Peyer's patch (tissue), 4 donors: Measurements from ENCODE around the gene KLKB1.

Source experiments
- CTCF ChIP-seq, 6 experiments: fragments of 450-650 bp in 4 of 6; fragments of 200-600 bp in 2 of 6; sonication (generic) in 1 of 6; IDR thresholded peaks; one replicate each; pipeline ENCODE4 v1.5.1; 2017 to 2019; ENCODE audit warnings: antibody characterized with exemption in 6 of 6, mild to moderate bottlenecking in 3 of 6, moderate library complexity in 1 of 6
- POLR2A ChIP-seq, 2 donors: fragments of 450-650 bp; IDR thresholded peaks; one replicate each; pipeline ENCODE4 v1.5.1; 2017; ENCODE audit warnings: antibody characterized with exemption in 2 of 2, mild to moderate bottlenecking in 2 of 2, moderate library complexity in 2 of 2

DNA sequence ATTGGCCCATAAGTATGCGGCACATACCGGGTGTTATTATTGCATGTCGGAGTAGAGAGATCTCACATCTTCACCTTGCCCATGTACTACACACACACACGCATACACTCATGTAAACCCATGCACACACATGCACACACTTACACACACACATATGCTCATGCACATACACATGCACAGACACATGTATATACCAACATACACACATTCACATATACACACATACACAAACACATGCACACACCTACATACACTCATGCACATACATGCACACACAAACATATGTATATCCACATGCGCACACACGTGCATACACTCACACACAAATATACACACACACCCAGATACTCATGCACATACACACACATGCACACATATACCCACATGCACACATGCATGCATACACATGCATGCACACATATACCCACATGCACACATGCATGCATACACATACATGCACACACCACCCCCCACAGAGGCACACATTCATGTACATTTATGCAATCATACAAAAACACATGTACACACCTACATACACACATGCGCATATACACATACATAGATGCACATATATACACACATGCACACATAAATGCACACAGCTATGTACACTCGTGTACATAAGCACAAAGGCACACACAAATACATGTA is 24.7 kb upstream of the KLKB1 start:
- TF ChIP-seq POLR2A (IDR thresholded peaks at IDR 0.05) (no peak), CTCF (IDR thresholded peaks at IDR 0.05) (no peak)
